WERI-Rb-1 (cell line): Measurements from ENCODE around the gene FKBP4.

ENCODE experiments used
- DNase-seq: peaks from one replicate; pipeline ENCODE4 v3.0.0-alpha.2; 2020
- H3K27ac ChIP-seq: fragments of 250-450 bp; sonication (Bioruptor Pico); 2 replicates; pipeline ENCODE4 v1.5.1; 2020; ENCODE audit warnings: mild to moderate bottlenecking, moderate library complexity
- H3K27me3 ChIP-seq: fragments of 250-450 bp; sonication (Bioruptor Pico); 2 replicates; pipeline ENCODE4 v1.5.1; 2021; ENCODE audit warnings: mild to moderate bottlenecking, low read depth, moderate library complexity; ENCODE audit not compliant: insufficient read depth, severe bottlenecking
- H3K36me3 ChIP-seq: fragments of 250-450 bp; sonication (Bioruptor Pico); 2 replicates; pipeline ENCODE4 v1.5.1; 2020; ENCODE audit warnings: mild to moderate bottlenecking, moderate library complexity
- H3K4me3 ChIP-seq: 2 replicates; pipeline ENCODE4 v1.5.1; 2011; ENCODE audit warnings: low read depth, mild to moderate bottlenecking, control low read depth, low read length
- H3K9me3 ChIP-seq: fragments of 250-450 bp; sonication (Bioruptor Pico); 2 replicates; pipeline ENCODE4 v1.5.1; 2021; ENCODE audit warnings: mild to moderate bottlenecking, moderate library complexity; ENCODE audit not compliant: severe bottlenecking
- CTCF ChIP-seq: IDR thresholded peaks from 2 replicates; pipeline ENCODE4 v1.5.1; 2011; ENCODE audit warnings: low read depth, mild to moderate bottlenecking, control low read depth, inconsistent platforms, low read length

Gene FKBP4

DNA sequence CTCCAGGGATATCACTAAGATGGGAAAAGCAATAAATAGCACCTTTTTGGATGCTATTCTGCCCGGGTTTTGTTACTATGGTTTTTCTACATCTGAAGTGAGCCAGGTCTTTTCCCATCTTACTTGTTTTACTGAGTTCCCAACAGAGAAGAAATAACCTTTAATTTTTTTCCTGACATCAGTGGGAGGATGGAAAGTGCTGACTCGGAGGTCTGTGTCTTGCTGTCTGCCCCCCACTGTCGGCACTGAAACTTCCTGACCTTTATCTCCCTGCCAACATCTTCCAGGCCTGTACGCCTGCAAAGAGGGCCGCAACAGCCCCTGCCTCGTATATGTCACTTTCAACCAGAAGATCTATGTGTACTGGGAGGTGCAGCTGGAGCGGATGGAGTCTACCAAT is 28.7 kb downstream of the FKBP4 start:
- no peak for DNase-seq
- no peak overlapping the region for H3K4me3 ChIP-seq
- H3K9me3 ChIP-seq, result no peaks in the 10 kb centered on the region
- no peaks in the 10 kb centered on the region for H3K27me3 ChIP-seq
- H3K36me3 ChIP-seq, result peaks cover 61% of the 10 kb centered on the region
- TF ChIP-seq CTCF, result no peak
- no peak overlapping the region for H3K27ac ChIP-seq

- Histone ChIP-seq H3K27me3 (no peaks in the 10 kb centered on the region), H3K36me3 (peaks cover 63% of the 10 kb centered on the region), H3K9me3 (no peaks in the 10 kb centered on the region), H3K4me3 (no peak overlapping the region), H3K27ac (no peak overlapping the region)
- TF ChIP-seq CTCF, result no peak
- no peak for DNase-seq
Measured at GRCh38 chr12:2824541-2824940, 29.8 kb downstream of the FKBP4 start.

DNA sequence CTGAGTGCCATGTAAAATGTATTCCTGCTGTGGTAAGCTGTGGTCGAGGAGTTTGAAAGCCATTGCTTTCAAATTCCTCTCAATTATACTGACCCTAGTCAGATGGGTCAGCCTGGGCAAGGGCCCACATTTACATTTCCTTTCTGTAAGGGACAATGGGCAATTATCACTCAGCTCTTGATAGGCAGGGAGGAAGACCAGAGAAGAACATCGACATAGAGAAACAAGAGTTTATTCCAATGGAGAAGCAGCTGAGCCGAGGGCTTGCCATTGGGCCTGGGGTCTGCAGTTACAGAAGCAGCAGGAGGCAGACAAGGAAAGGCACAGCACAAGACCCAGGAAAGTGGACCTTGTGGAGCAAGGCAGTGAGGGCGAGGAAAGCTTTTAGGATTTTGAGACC is 30.4 kb downstream of the FKBP4 start:
- H3K27ac ChIP-seq, result no peak overlapping the region
- no peaks in the 10 kb centered on the region for H3K27me3 ChIP-seq
- no peak for DNase-seq
- peaks cover 63% of the 10 kb centered on the region for H3K36me3 ChIP-seq
- TF ChIP-seq CTCF, result no peak
- H3K4me3 ChIP-seq, result no peak overlapping the region
- no peaks in the 10 kb centered on the region for H3K9me3 ChIP-seq

DNA sequence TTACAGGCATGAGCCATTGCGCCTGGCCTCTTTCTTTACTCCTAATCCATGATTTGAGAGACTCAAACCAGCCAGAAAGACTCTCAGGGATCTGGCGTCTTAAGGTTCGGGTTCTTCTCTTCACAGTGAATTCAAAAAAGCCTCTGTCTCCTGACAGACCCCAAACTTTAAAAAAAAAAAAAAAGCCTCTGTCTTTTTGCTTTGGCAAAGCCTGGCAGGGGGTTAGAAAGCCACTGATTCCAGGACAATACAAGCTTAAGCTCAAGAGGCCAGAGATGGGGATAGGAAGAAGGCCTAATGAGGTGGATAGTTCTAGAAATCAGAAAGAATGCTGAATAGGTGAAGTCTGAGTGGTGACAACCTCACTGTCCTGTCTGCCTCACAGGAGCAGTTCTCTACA is 31.3 kb downstream of the FKBP4 start:
- Histone ChIP-seq H3K27me3 (no peaks in the 10 kb centered on the region), H3K36me3 (peaks cover 63% of the 10 kb centered on the region), H3K4me3 (no peak overlapping the region), H3K27ac (peak overlapping the region; percentile 56), H3K9me3 (no peaks in the 10 kb centered on the region)
- TF ChIP-seq CTCF, result no peak
- no peak for DNase-seq

DNA sequence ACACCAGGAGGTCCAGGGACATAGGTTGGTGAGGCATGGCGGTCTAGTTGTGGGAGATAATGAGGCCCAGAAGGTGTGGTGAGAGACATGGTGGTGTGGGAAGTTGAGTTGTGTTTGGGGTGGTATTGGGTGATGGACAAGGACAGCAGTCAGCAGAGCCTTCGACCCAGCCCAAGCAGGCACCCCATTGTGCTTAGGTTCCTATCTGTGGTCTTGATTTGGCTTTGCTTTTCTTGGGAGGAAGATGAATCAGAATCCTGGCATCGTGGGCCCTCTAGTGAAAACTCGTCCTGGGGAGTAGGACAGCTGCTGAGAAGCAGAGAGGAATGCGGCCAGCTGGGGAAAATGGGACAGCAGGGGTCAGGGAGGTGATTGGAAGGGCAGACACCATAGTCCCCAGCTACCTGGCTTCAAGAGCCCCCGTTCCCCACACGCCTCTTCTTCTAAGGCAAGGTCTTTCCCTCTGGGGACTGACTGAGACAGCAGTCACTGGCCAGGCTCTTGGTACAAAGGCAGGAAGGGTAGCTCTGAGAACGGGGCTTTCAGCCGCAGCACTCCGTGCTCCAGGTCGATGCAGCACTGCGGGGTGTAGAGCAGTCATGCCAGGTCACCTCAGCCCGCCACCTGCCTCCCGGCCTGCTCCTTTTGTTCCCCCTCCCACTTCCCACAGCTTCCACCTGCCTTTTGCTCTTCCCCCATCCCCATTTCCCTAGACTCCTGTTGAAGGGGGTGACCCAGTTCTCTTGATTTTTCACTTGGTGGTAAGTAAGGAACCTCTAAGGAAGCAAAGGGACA is 32.1 kb downstream of the FKBP4 start:
- DNase-seq, result peak; percentile 63
- Histone ChIP-seq H3K4me3 (no peak overlapping the region), H3K27me3 (no peaks in the 10 kb centered on the region), H3K27ac (peak overlapping the region; percentile 56), H3K9me3 (no peaks in the 10 kb centered on the region), H3K36me3 (peaks cover 59% of the 10 kb centered on the region)
- TF ChIP-seq CTCF, result no peak

DNA sequence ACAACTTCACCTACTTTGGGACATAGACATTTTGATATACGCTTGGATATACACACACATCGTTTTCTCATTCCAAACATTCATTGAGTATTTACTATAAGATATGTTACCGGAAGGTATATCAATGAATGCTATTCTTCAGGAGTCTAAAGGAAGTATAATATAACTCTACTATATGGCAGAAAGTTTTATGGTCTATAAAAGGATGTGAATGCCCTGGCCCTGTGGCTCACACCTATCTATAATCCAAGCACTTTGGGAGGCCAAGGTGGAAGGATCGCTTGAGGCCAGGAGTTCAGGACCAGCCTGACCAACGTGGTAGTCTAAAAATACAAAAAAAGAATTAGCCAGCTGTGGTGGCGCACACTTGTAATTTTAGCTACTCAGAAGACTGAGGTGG is 34.5 kb downstream of the FKBP4 start:
- Histone ChIP-seq H3K9me3 (no peaks in the 10 kb centered on the region), H3K27me3 (no peaks in the 10 kb centered on the region), H3K36me3 (peaks cover 35% of the 10 kb centered on the region), H3K27ac (no peak overlapping the region), H3K4me3 (no peak overlapping the region)
- DNase-seq, result no peak
- TF ChIP-seq CTCF, result no peak
